Astrocyte (in vitro differentiated cells and primary cell): Measurements from ENCODE around the gene MYO1A. TPM values are rescaled to one million over a fixed set of nuclear protein-coding genes. Genes with fewer than 3 reads are reported as not detected.

Experiments
- DNase-seq: peaks from one replicate; pipeline ENCODE4 v3.0.0-alpha.2; 2010; ENCODE audit warnings: low read depth
- FAIRE-seq: peaks from 2 replicates; lab custom pipeline; 2011; peaks lifted over from hg19 to GRCh38; lab: Jason Lieb, UNC
- H2AFZ ChIP-seq: 2 replicates; pipeline ENCODE4 v1.6.0; 2012; ENCODE audit warnings: low read depth, low read length, inconsistent platforms
- H3K27ac ChIP-seq: 2 replicates; pipeline ENCODE4 v1.5.1; 2011; ENCODE audit warnings: low read depth, low read length, inconsistent platforms
- H3K27me3 ChIP-seq: 2 replicates; pipeline ENCODE4 v1.6.0; 2011; ENCODE audit warnings: low read length, inconsistent platforms; ENCODE audit not compliant: insufficient read depth
- H3K36me3 ChIP-seq: 2 replicates; pipeline ENCODE4 v1.5.1; 2011; ENCODE audit warnings: low read length, inconsistent platforms; ENCODE audit not compliant: insufficient read depth
- H3K4me1 ChIP-seq: 2 replicates; pipeline ENCODE4 v1.5.1; 2011; ENCODE audit warnings: low read length, inconsistent platforms; ENCODE audit not compliant: insufficient read depth
- H3K4me2 ChIP-seq: 2 replicates; pipeline ENCODE4 v1.6.0; 2012; ENCODE audit warnings: low read length, inconsistent platforms
- H3K4me3 ChIP-seq: 2 replicates; pipeline ENCODE4 v1.5.1; 2011; ENCODE audit warnings: low read depth, mild to moderate bottlenecking, low read length, inconsistent platforms; ENCODE audit not compliant: insufficient read depth
- H3K79me2 ChIP-seq: 2 replicates; pipeline ENCODE4 v1.6.0; 2012; ENCODE audit warnings: mild to moderate bottlenecking, low read length, inconsistent platforms; ENCODE audit not compliant: insufficient read depth
- H3K9ac ChIP-seq: 2 replicates; pipeline ENCODE4 v1.6.0; 2012; ENCODE audit warnings: mild to moderate bottlenecking, low read length, inconsistent platforms
- H3K9me3 ChIP-seq: 2 replicates; pipeline ENCODE4 v1.5.1; 2012; ENCODE audit warnings: low read depth, mild to moderate bottlenecking, low read length, inconsistent platforms; ENCODE audit not compliant: insufficient read depth
- H4K20me1 ChIP-seq: 2 replicates; pipeline ENCODE4 v1.6.0; 2012; ENCODE audit warnings: low read length, inconsistent platforms; ENCODE audit not compliant: insufficient read depth
- H3K27ac Mint-ChIP-seq: one replicate; pipeline ENCODE4 v1.8.0; 2021; ENCODE audit warnings: mild to moderate bottlenecking, mixed read lengths; ENCODE audit not compliant: unreplicated experiment
- H3K27me3 Mint-ChIP-seq: one replicate; pipeline ENCODE4 v1.8.0; 2021; ENCODE audit warnings: low read depth, mixed read lengths; ENCODE audit not compliant: unreplicated experiment
- H3K36me3 Mint-ChIP-seq: one replicate; pipeline ENCODE4 v1.8.0; 2021; ENCODE audit warnings: low read depth, mixed read lengths; ENCODE audit not compliant: unreplicated experiment
- H3K4me1 Mint-ChIP-seq: one replicate; pipeline ENCODE4 v1.8.0; 2021; ENCODE audit warnings: low read depth, mixed read lengths; ENCODE audit not compliant: unreplicated experiment
- H3K4me3 Mint-ChIP-seq: one replicate; pipeline ENCODE4 v1.8.0; 2021; ENCODE audit warnings: mild to moderate bottlenecking, moderate library complexity, mixed read lengths; ENCODE audit not compliant: unreplicated experiment
- H3K9me3 Mint-ChIP-seq: one replicate; pipeline ENCODE4 v1.8.0; 2021; ENCODE audit warnings: mild to moderate bottlenecking, mixed read lengths; ENCODE audit not compliant: unreplicated experiment
- EZH2 ChIP-seq: IDR thresholded peaks from 2 replicates; pipeline ENCODE4 v1.6.1; 2012; ENCODE audit warnings: mild to moderate bottlenecking, low read length, inconsistent platforms; ENCODE audit not compliant: insufficient read depth
- total RNA-seq: library from RNA; stranded (reverse); gene quantifications from 2 replicates; pipeline ENCODE4 v1.2.1, GENCODE V29; 2021
- TF ChIP-seq, protein P1 (sequence below): IDR thresholded peaks from 2 replicates; pipeline ENCODE4 v1.5.1; 2011; ENCODE audit warnings: low read depth, mild to moderate bottlenecking, inconsistent platforms, low read length, moderate library complexity; ENCODE audit not compliant: insufficient read depth

Gene MYO1A
- total RNA-seq, 1 donor from 2014 or later = 0.34 TPM

DNA sequence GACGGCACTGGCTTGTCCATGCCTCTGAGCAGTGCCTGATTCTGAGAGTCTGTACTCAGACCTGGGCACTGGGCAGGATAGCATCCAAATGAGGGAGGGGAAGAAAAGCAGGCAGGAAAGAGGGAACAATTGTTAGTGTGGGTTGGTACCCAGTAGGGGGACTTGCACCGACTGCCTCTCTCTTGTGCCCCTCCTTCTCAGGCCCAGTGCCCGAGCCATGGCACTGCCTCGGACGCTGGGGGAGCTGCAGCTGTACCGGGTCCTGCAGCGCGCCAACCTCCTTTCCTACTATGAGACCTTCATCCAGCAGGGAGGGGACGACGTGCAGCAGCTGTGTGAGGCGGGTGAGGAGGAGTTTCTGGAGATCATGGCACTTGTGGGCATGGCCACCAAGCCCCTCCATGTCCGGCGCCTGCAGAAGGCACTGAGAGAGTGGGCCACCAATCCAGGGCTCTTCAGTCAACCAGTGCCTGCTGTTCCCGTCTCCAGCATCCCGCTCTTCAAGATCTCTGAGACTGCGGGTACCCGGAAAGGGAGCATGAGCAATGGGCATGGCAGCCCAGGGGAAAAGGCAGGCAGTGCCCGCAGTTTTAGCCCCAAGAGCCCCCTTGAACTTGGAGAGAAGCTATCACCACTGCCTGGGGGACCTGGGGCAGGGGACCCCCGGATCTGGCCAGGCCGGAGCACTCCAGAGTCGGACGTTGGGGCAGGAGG is 41.2 kb upstream of the MYO1A start:
- Histone ChIP-seq H3K4me1 (peaks cover 56% of the 10 kb centered on the region), H3K4me3 (peak overlapping the region; percentile 93), H3K4me2 (peak overlapping the region; percentile 99), H3K9me3 (no peaks in the 10 kb centered on the region), H3K27ac (no peak overlapping the region), H3K27me3 (no peaks in the 10 kb centered on the region), H4K20me1 (peaks cover 54% of the 10 kb centered on the region), H3K36me3 (peaks cover 28% of the 10 kb centered on the region), H2AFZ (no peak overlapping the region), H3K79me2 (peaks cover 54% of the 10 kb centered on the region), H3K9ac (peak overlapping the region; percentile 94)
- Mint-ChIP-seq H3K4me1 (peaks cover 46% of the 10 kb centered on the region), H3K4me3 (peak overlapping the region; percentile 98), H3K9me3 (no peaks in the 10 kb centered on the region), H3K36me3 (peaks cover 18% of the 10 kb centered on the region), H3K27ac (peak overlapping the region; percentile 63), H3K27me3 (no peaks in the 10 kb centered on the region)
- no peak for FAIRE-seq
- DNase-seq = no peak
- TF ChIP-seq, protein P1, sequence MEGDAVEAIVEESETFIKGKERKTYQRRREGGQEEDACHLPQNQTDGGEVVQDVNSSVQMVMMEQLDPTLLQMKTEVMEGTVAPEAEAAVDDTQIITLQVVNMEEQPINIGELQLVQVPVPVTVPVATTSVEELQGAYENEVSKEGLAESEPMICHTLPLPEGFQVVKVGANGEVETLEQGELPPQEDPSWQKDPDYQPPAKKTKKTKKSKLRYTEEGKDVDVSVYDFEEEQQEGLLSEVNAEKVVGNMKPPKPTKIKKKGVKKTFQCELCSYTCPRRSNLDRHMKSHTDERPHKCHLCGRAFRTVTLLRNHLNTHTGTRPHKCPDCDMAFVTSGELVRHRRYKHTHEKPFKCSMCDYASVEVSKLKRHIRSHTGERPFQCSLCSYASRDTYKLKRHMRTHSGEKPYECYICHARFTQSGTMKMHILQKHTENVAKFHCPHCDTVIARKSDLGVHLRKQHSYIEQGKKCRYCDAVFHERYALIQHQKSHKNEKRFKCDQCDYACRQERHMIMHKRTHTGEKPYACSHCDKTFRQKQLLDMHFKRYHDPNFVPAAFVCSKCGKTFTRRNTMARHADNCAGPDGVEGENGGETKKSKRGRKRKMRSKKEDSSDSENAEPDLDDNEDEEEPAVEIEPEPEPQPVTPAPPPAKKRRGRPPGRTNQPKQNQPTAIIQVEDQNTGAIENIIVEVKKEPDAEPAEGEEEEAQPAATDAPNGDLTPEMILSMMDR = no peak
- TF ChIP-seq EZH2 = no peak

GRCh38 chr12:57090490-57090889 is 40.6 kb upstream of the MYO1A start:
- FAIRE-seq (no peak), DNase-seq (no peak)
- Mint-ChIP-seq H3K4me1 (peaks cover 44% of the 10 kb centered on the region), H3K9me3 (no peaks in the 10 kb centered on the region), H3K36me3 (peaks cover 17% of the 10 kb centered on the region), H3K27ac (peak overlapping the region; percentile 63), H3K27me3 (no peaks in the 10 kb centered on the region), H3K4me3 (peak overlapping the region; percentile 98)
- H3K27me3 ChIP-seq = no peaks in the 10 kb centered on the region
- TF ChIP-seq EZH2 = no peak
- TF ChIP-seq, protein P1 = no peak
- H3K79me2 ChIP-seq = peaks cover 54% of the 10 kb centered on the region
- H3K36me3 ChIP-seq = peaks cover 22% of the 10 kb centered on the region
- H3K4me1 ChIP-seq = peaks cover 58% of the 10 kb centered on the region
- H3K4me3 ChIP-seq = peak overlapping the region; percentile 93
- peak overlapping the region; percentile 99 for H3K4me2 ChIP-seq
- H4K20me1 ChIP-seq = peaks cover 53% of the 10 kb centered on the region
- no peaks in the 10 kb centered on the region for H3K9me3 ChIP-seq
- no peak overlapping the region for H3K27ac ChIP-seq
- peak overlapping the region; percentile 94 for H3K9ac ChIP-seq
- H2AFZ ChIP-seq = no peak overlapping the region
